SK-N-SH (cell line): ENCODE results near the gene CLCNKB. TPM values are rescaled to one million over a fixed set of nuclear protein-coding genes. Genes with fewer than 3 reads are reported as not detected.
"Not testable (repeated sequence)": the region's sequence is repeated elsewhere in the genome, so short reads cannot be mapped to it uniquely, and the experiment has no call there.

Experiments used
- CTCF ChIA-PET: fragments of 300-600, 350-600 bp; formaldehyde crosslinking; extraction: SDS; loops from one replicate; lab custom pipeline; 2021; lab: Yijun Ruan, JAX
- POLR2A ChIA-PET: fragments of 350-600 bp; sonication (Branson Sonifier 250); formaldehyde crosslinking; extraction: SDS; loops from one replicate; lab custom pipeline; 2020; ENCODE audit warnings: antibody characterized with exemption, inconsistent platforms; lab: Yijun Ruan, JAX
- DNase-seq: peaks from one replicate; pipeline ENCODE4 v3.0.0; 2012
- H2AFZ ChIP-seq: fragments of 200-600 bp; sonication (generic); 2 replicates; pipeline ENCODE4 v1.8.1; 2016; ENCODE audit warnings: antibody characterized with exemption, mild to moderate bottlenecking, low read depth
- H3F3A ChIP-seq: fragments of 200-600 bp; sonication (generic); replicated peaks from 2 replicates; pipeline ENCODE3; 2016; ENCODE audit warnings: antibody characterized with exemption, mild to moderate bottlenecking; ENCODE audit not compliant: insufficient read depth
- H3K27ac ChIP-seq, 2 experiments: fragments of 200-500 bp in 1 of 2; fragments of 200-600 bp in 1 of 2; sonication (Bioruptor generic) in 1 of 2; sonication (generic), shearing (Covaris generic) in 1 of 2; 2 replicates each; pipeline versions ENCODE4 v1.5.1 to v1.6.1; 2014 to 2016; ENCODE audit warnings: low read depth in 2 of 2, inconsistent platforms in 1 of 2, low read length in 1 of 2, mild to moderate bottlenecking in 1 of 2, mixed read lengths in 1 of 2
- H3K27me3 ChIP-seq: fragments of 200-600 bp; sonication (generic), shearing (Covaris generic); 2 replicates; pipeline ENCODE4 v1.6.1; 2016; ENCODE audit warnings: mixed run types; ENCODE audit not compliant: insufficient read depth
- H3K36me3 ChIP-seq, 2 experiments: fragments of 200-500 bp in 1 of 2; fragments of 200-600 bp in 1 of 2; sonication (Bioruptor generic) in 1 of 2; sonication (generic) in 1 of 2; replicated peaks in 1 of 2; 2 replicates each; pipeline versions ENCODE3 to v1.5.1; 2014 to 2016; ENCODE audit warnings: low read length in 1 of 2, mild to moderate bottlenecking in 1 of 2; ENCODE audit not compliant: insufficient read depth in 2 of 2, control insufficient read depth in 1 of 2
- H3K4me1 ChIP-seq, 2 experiments: fragments of 200-500 bp in 1 of 2; fragments of 200-600 bp in 1 of 2; sonication (Bioruptor generic) in 1 of 2; sonication (generic), shearing (Covaris generic) in 1 of 2; 2 replicates each; pipeline versions ENCODE4 v1.5.1 to v1.6.1; 2014 to 2016; ENCODE audit warnings: low read depth in 1 of 2, low read length in 1 of 2, mixed run types in 1 of 2; ENCODE audit not compliant: insufficient read depth in 2 of 2, control insufficient read depth in 1 of 2
- H3K4me2 ChIP-seq: fragments of 200-600 bp; sonication (generic), shearing (Covaris generic); 2 replicates; pipeline ENCODE4 v1.6.1; 2017; ENCODE audit warnings: mixed run types
- H3K4me3 ChIP-seq, 2 experiments: fragments of 200-500 bp in 1 of 2; fragments of 200-600 bp in 1 of 2; sonication (Bioruptor generic) in 1 of 2; sonication (generic), shearing (Covaris generic) in 1 of 2; 2 replicates each; pipeline versions ENCODE4 v1.5.1 to v1.8.1; 2014 to 2016; ENCODE audit warnings: low read depth in 2 of 2, inconsistent platforms in 1 of 2, low read length in 1 of 2, mild to moderate bottlenecking in 1 of 2, mixed read lengths in 1 of 2, moderate library complexity in 1 of 2
- H3K79me2 ChIP-seq: fragments of 200-600 bp; sonication (generic); 2 replicates; pipeline ENCODE4 v1.8.1; 2017; ENCODE audit warnings: mild to moderate bottlenecking; ENCODE audit not compliant: insufficient read depth
- H3K9ac ChIP-seq: fragments of 200-600 bp; sonication (generic); 2 replicates; pipeline ENCODE4 v1.6.1; 2017; ENCODE audit warnings: mixed run types
- H3K9me2 ChIP-seq: fragments of 200-600 bp; sonication (generic); 2 replicates; pipeline ENCODE4 v1.6.1; 2017; ENCODE audit warnings: mixed run types
- H3K9me3 ChIP-seq: fragments of 200-600 bp; sonication (generic); 2 replicates; pipeline ENCODE4 v1.6.1; 2017; ENCODE audit warnings: mixed run types, mild to moderate bottlenecking, moderate library complexity
- H4K20me1 ChIP-seq: fragments of 200-600 bp; sonication (generic); 2 replicates; pipeline ENCODE4 v1.6.1; 2017; ENCODE audit warnings: mild to moderate bottlenecking, mixed run types; ENCODE audit not compliant: insufficient read depth
- ELF1 ChIP-seq: IDR thresholded peaks from 2 replicates; pipeline ENCODE4 v1.4.0; 2012
- MXI1 ChIP-seq: IDR thresholded peaks from 2 replicates; pipeline ENCODE4 v1.6.1; 2012; ENCODE audit warnings: mild to moderate bottlenecking, low read depth, low read length, improper control_type of control experiment
- POLR2AphosphoS5 ChIP-seq: IDR thresholded peaks from 2 replicates; pipeline ENCODE4 v1.6.1; 2012; ENCODE audit warnings: low read depth, low read length
- REST ChIP-seq: IDR thresholded peaks from 2 replicates; pipeline ENCODE4 v1.6.1; 2012; ENCODE audit warnings: mild to moderate bottlenecking, low read depth, low read length, moderate library complexity
- USF2 ChIP-seq: fragments of 150-350 bp; IDR thresholded peaks from 2 replicates; pipeline ENCODE4 v1.6.1; 2017; ENCODE audit warnings: antibody characterized with exemption, low read length, low read depth, borderline replicate concordance
- WGBS: methylation state at CpG from one replicate; pipeline ENCODE4 v1.1.6; 2017; ENCODE audit warnings: low lambda C conversion rate; 5-methylcytosine and 5-hydroxymethylcytosine counted together
- polyA plus RNA-seq, 3 experiments: library from polyadenylated mRNA; depleted of rRNA; stranded (reverse); fragments of >200 nt; gene quantifications; 2 replicates each; pipeline ENCODE4 v1.2.3, GENCODE V29; 2012

Gene CLCNKB
- polyA plus RNA-seq, 1 of the 3 experiments (the other 2 are of a cell fraction): 0.41 TPM

GRCh38 chr1:15997076-15997585, 46.5 kb upstream of the CLCNKB start (continued):
- TF ChIP-seq USF2: no peak

- H2AFZ ChIP-seq: no peak overlapping the region
- no peak overlapping the region for H3K4me2 ChIP-seq
- H3K79me2 ChIP-seq: no peaks in the 10 kb centered on the region
- no peaks in the 10 kb centered on the region for H3K27me3 ChIP-seq
- POLR2A ChIA-PET: no interaction called here
- no peak overlapping the region for H3K4me3 ChIP-seq
- 72% methylated on average over 8 of the region's 9 CpGs for WGBS
- H3K36me3 ChIP-seq: no peaks in the 10 kb centered on the region
- no peaks in the 10 kb centered on the region for H3K4me1 ChIP-seq
- TF ChIP-seq POLR2AphosphoS5 (no peak), REST (no peak), ELF1 (no peak)
- H4K20me1 ChIP-seq: no peaks in the 10 kb centered on the region
- H3K9me2 ChIP-seq: no peaks in the 10 kb centered on the region
- no peak for DNase-seq
- CTCF ChIA-PET: interaction anchor here (0.8 to 4.7 kb wide), 8 partner anchors 12 to 206 kb away, joined by 3 to 58 read pairs (median 4); no protein-coding TSS in a partner anchor
- no peak overlapping the region for H3K9ac ChIP-seq
- H3K9me3 ChIP-seq: no peaks in the 10 kb centered on the region
- H3K27ac ChIP-seq: no peak overlapping the region
- H3F3A ChIP-seq: no peaks in the 10 kb centered on the region
Measured at GRCh38 chr1:15997637-15998280, 45.8 kb upstream of the CLCNKB start.

- Histone ChIP-seq H3K36me3 (no peaks in the 10 kb centered on the region), H3K9me3 (no peaks in the 10 kb centered on the region), H3K79me2 (no peaks in the 10 kb centered on the region), H3F3A (no peaks in the 10 kb centered on the region), H3K4me1 (no peaks in the 10 kb centered on the region), H3K9me2 (no peaks in the 10 kb centered on the region), H3K27me3 (no peaks in the 10 kb centered on the region), H2AFZ (no peak overlapping the region), H3K4me3 (no peak overlapping the region), H3K4me2 (no peak overlapping the region), H4K20me1 (no peaks in the 10 kb centered on the region), H3K27ac (no peak overlapping the region), H3K9ac (no peak overlapping the region)
- no peak for DNase-seq
- ChIA-PET CTCF (interaction anchor here (0.7 to 2.2 kb wide), 6 partner anchors 10 to 364 kb away, joined by 3 to 13 read pairs (median 4); partner anchors contain the start of gene ZBTB17), POLR2A (no interaction called here)
- TF ChIP-seq MXI1: no peak
- WGBS: 92% methylated on average over 11 of the region's 11 CpGs
Measured at GRCh38 chr1:15998929-15999328, 44.7 kb upstream of the CLCNKB start.

GRCh38 chr1:16001274-16001673, 42.3 kb upstream of the CLCNKB start:
- H4K20me1 ChIP-seq, H3K9ac ChIP-seq, H3K4me3 ChIP-seq, DNase-seq, POLR2A ChIA-PET, H3K4me2 ChIP-seq, H2AFZ ChIP-seq, H3K79me2 ChIP-seq, H3K36me3 ChIP-seq, H3F3A ChIP-seq, H3K27me3 ChIP-seq, H3K9me3 ChIP-seq, H3K9me2 ChIP-seq, H3K27ac ChIP-seq, H3K4me1 ChIP-seq: not testable (repeated sequence)
- WGBS: 82% methylated on average over 10 of the region's 10 CpGs
- CTCF ChIA-PET: interaction anchor here (1.8 to 2.7 kb wide), 2 partner anchors 186 to 210 kb away, joined by 6 to 8 read pairs; no protein-coding TSS in a partner anchor
